Stomach (tissue), 9 donors: ENCODE results near the gene UCHL5. TPM values are rescaled to one million over a fixed set of nuclear protein-coding genes. Genes with fewer than 3 reads are reported as not detected.

Experiments used
- DNase-seq, 2 donors: peaks; one replicate each; pipeline versions ENCODE4 v3.0.0 to v3.0.0-alpha.2; 2013 to 2019
- H3K27ac ChIP-seq, 5 donors: fragments of 200-600 bp in 4 of 5; sonication (generic) in 4 of 5; one replicate each; pipeline ENCODE4 v1.5.1; 2013 to 2019; ENCODE audit warnings: mild to moderate bottlenecking in 1 of 5, moderate library complexity in 1 of 5
- H3K27me3 ChIP-seq, 3 donors: fragments of 200-600 bp; sonication (generic); one replicate each; pipeline ENCODE4 v1.5.1; 2017 to 2019; ENCODE audit warnings: mixed run types in 1 of 3
- H3K36me3 ChIP-seq, 4 donors: fragments of 200-600 bp; sonication (generic); 1 replicate in 3 of 4; 2 replicates in 1 of 4; pipeline ENCODE4 v1.5.1; 2016 to 2019
- H3K4me1 ChIP-seq, 4 donors: fragments of 200-600 bp; sonication (generic); one replicate each; pipeline ENCODE4 v1.5.1; 2016 to 2019
- H3K4me3 ChIP-seq, 4 donors: fragments of 200-600 bp; sonication (generic) in 3 of 4; one replicate each; pipeline ENCODE4 v1.5.1; 2016 to 2019; ENCODE audit warnings: mild to moderate bottlenecking in 1 of 4
- H3K9me3 ChIP-seq, 4 donors: fragments of 200-600 bp; sonication (generic); one replicate each; pipeline ENCODE4 v1.5.1; 2016 to 2019
- CTCF ChIP-seq, 7 experiments: fragments of 450-650 bp in 4 of 7; fragments of 200-600 bp in 3 of 7; sonication (generic) in 3 of 7; IDR thresholded peaks; one replicate each; pipeline ENCODE4 v1.5.1; 2016 to 2019; ENCODE audit warnings: antibody characterized with exemption in 7 of 7, control low read depth in 2 of 7, mild to moderate bottlenecking in 1 of 7
- EP300 ChIP-seq: sonication (generic); formaldehyde crosslinking; IDR thresholded peaks from one replicate; pipeline ENCODE4 v1.6.1; 2017; ENCODE audit warnings: antibody characterized with exemption
- POLR2A ChIP-seq, 4 donors: fragments of 450-650 bp; IDR thresholded peaks; one replicate each; pipeline ENCODE4 v1.6.1; 2016; ENCODE audit warnings: antibody characterized with exemption in 4 of 4, control low read depth in 2 of 4, mild to moderate bottlenecking in 1 of 4, moderate library complexity in 1 of 4
- POLR2AphosphoS5 ChIP-seq, 3 donors: sonication (generic); formaldehyde crosslinking; IDR thresholded peaks; one replicate each; pipeline ENCODE4 v1.6.1; 2016; ENCODE audit warnings: antibody characterized with exemption in 3 of 3
- WGBS, 5 donors: extraction: QIAGEN DNeasy Blood & Tissue Kit in 3 of 5; methylation state at CpG; one replicate each; pipeline versions ENCODE4 v1.1.5 to v1.1.7; 2013 to 2018; 5-methylcytosine and 5-hydroxymethylcytosine counted together
- intact Hi-C: fragments of 100-400 bp; cut with DNase I; formaldehyde crosslinking; loops from one replicate; pipeline ENCODE4 v1.15.1; 2023; ENCODE audit warnings: low total_unique reads
- polyA plus RNA-seq, 3 donors: library from polyadenylated mRNA; stranded (reverse); fragments of 200-250 nt; gene quantifications; one replicate each; pipeline ENCODE4 v1.2.3, GENCODE V29; 2013
- total RNA-seq, 5 donors: library from RNA; depleted of rRNA; stranded (reverse); fragments of >200 nt; gene quantifications; one replicate each; pipeline versions ENCODE4 v1.1.0 to v1.2.3, GENCODE V29; 2014 to 2016
- donor health status: healthy with polysubstance abuse.
- donor health status: Bipolar disorder and iron deficiency.
- donor health status: healthy.

Gene UCHL5
- total and polyA plus RNA-seq, 8 donors: 8.7 to 69.8 (median 24.9) TPM

- no peaks in the 10 kb centered on the region for H3K9me3 ChIP-seq
- peak; percentile 88 to 95 for DNase-seq
- H3K27me3 ChIP-seq: no peaks in the 10 kb centered on the region
- TF ChIP-seq CTCF (IDR thresholded peaks at IDR 0.05) (no peak), EP300 (no peak), POLR2A (IDR thresholded peaks at IDR 0.05) (peak in 1 of 4 donors; percentile 30), POLR2AphosphoS5 (IDR thresholded peaks at IDR 0.05) (peak; percentile 6 to 77 (median 74))
- H3K4me1 ChIP-seq: peaks cover 5 to 29% (median 21%) of the 10 kb centered on the region in 4 donors
- intact Hi-C loops: loop anchor here (10.0 kb wide), 1 partner anchor 50 kb away; the partner anchor contains the start of genes RO60 and UCHL5
- 0 to 1% (median 0%) methylated on average over 26 to 73 of the region's 73 CpGs for WGBS, 5 donors
- H3K36me3 ChIP-seq: peaks cover 0 to 8% (median 6%) of the 10 kb centered on the region in 4 donors
- peak within 1 kb of the TSS; percentile 60 to 92 (median 80) for H3K4me3 ChIP-seq
- peak within 1 kb of the TSS; percentile 87 to 96 (median 94) for H3K27ac ChIP-seq
Measured at GRCh38 chr1:193104907-193105820, 46.0 kb upstream of the UCHL5 start, which contains the start of gene GLRX2. Gene GLRX2, minus strand, starts transcription at chr1:193105414. Its CDS starts 32 bp downstream, at chr1:193105382.

- Histone ChIP-seq H3K27me3 (no peaks in the 10 kb centered on the region), H3K4me1 (peaks cover 5 to 29% (median 21%) of the 10 kb centered on the region in 4 donors), H3K9me3 (no peaks in the 10 kb centered on the region), H3K27ac (peak overlapping the region; percentile 87 to 96 (median 94)), H3K4me3 (peak overlapping the region; percentile 60 to 92 (median 80)), H3K36me3 (peaks cover 5 to 14% (median 13%) of the 10 kb centered on the region in 4 donors)
- peak; percentile 51 to 70 for DNase-seq
- TF ChIP-seq POLR2AphosphoS5 (IDR thresholded peaks at IDR 0.05) (peak in 1 of 3 donors; percentile 5), POLR2A (IDR thresholded peaks at IDR 0.05) (no peak)
- intact Hi-C loops: loop anchor here (10.0 kb wide), 1 partner anchor 50 kb away; the partner anchor contains the start of genes RO60 and UCHL5
- 0 to 1% (median 0%) methylated on average over 22 to 24 of the region's 24 CpGs for WGBS, 5 donors
Measured at GRCh38 chr1:193104502-193104906, 45.3 kb upstream of the UCHL5 start.

- 21 to 34% (median 26%) methylated on average over 9 of the region's 9 CpGs for WGBS, 5 donors
- TF ChIP-seq EP300: no peak
- no peak for TF ChIP-seq CTCF (IDR thresholded peaks at IDR 0.05)
- no peak for TF ChIP-seq POLR2A (IDR thresholded peaks at IDR 0.05)
- no peak for TF ChIP-seq POLR2AphosphoS5 (IDR thresholded peaks at IDR 0.05)
- intact Hi-C loops: loop anchor here (10.0 kb wide), 1 partner anchor 49 kb away; the partner anchor contains the start of genes RO60 and UCHL5
Measured at GRCh38 chr1:193103759-193104501, 44.8 kb upstream of the UCHL5 start.

GRCh38 chr1:193102662-193103061, 43.5 kb upstream of the UCHL5 start:
- intact Hi-C loops: loop anchor here (10.0 kb wide), 1 partner anchor 48 kb away; the partner anchor contains the start of genes RO60 and UCHL5
- 86 to 91% (median 90%) methylated on average over 5 of the region's 5 CpGs for WGBS, 5 donors
- TF ChIP-seq CTCF (IDR thresholded peaks at IDR 0.05): no peak
- TF ChIP-seq POLR2A (IDR thresholded peaks at IDR 0.05): no peak
- TF ChIP-seq EP300: no peak
- TF ChIP-seq POLR2AphosphoS5 (IDR thresholded peaks at IDR 0.05): no peak

More at GRCh38 chr1:193103759-193104501, 44.8 kb upstream of the UCHL5 start:
- Histone ChIP-seq H3K4me1 (peaks cover 5 to 29% (median 21%) of the 10 kb centered on the region in 4 donors), H3K36me3 (peaks cover 11 to 20% (median 18%) of the 10 kb centered on the region in 4 donors), H3K4me3 (peak overlapping the region; percentile 60 to 92 (median 80)), H3K27me3 (no peaks in the 10 kb centered on the region), H3K27ac (peak overlapping the region; percentile 87 to 96 (median 94)), H3K9me3 (no peaks in the 10 kb centered on the region)
- no peak for DNase-seq

More at GRCh38 chr1:193102662-193103061, 43.5 kb upstream of the UCHL5 start:
- Histone ChIP-seq H3K9me3 (no peaks in the 10 kb centered on the region), H3K4me3 (no peak overlapping the region), H3K36me3 (peaks cover 20 to 33% (median 31%) of the 10 kb centered on the region in 4 donors), H3K27ac (no peak overlapping the region), H3K4me1 (peaks cover 5 to 29% (median 21%) of the 10 kb centered on the region in 4 donors), H3K27me3 (no peaks in the 10 kb centered on the region)
- DNase-seq: no peak
